ENCODE measurements around the gene MET. TPM values are rescaled to one million over a fixed set of nuclear protein-coding genes. Genes with fewer than 3 reads are reported as not detected.

MET gene
- total and polyA plus RNA-seq, 2 donors from 2014 or later: 13.4 to 225 TPM

DNA sequence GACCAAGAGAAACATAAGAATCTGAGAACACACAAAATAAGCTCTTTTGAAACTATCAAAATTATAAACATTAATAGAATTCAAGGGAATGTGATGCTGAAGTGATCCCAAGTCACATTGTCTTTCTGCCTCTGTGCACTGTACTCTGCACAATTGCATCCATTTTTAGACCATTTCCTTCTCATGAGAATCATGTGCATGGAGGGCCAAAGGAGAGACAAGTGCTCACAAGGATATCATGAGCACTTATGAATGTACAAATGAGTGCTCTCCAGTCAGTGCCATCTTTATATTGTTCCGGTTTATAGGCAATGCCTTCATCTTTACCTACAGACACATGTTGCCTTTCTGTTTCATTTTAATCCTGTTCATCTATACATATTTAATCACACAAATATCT is 36.9 kb downstream of the MET start:
- DNase-seq (no peak), FAIRE-seq (no peak)
- no peaks in the 10 kb centered on the region for H3K9me3 ChIP-seq (ENCODE audit: control insufficient read depth in 2 of 3, insufficient read depth in 1 of 3, low read length in 3 of 3)
- TF ChIP-seq, protein P1, sequence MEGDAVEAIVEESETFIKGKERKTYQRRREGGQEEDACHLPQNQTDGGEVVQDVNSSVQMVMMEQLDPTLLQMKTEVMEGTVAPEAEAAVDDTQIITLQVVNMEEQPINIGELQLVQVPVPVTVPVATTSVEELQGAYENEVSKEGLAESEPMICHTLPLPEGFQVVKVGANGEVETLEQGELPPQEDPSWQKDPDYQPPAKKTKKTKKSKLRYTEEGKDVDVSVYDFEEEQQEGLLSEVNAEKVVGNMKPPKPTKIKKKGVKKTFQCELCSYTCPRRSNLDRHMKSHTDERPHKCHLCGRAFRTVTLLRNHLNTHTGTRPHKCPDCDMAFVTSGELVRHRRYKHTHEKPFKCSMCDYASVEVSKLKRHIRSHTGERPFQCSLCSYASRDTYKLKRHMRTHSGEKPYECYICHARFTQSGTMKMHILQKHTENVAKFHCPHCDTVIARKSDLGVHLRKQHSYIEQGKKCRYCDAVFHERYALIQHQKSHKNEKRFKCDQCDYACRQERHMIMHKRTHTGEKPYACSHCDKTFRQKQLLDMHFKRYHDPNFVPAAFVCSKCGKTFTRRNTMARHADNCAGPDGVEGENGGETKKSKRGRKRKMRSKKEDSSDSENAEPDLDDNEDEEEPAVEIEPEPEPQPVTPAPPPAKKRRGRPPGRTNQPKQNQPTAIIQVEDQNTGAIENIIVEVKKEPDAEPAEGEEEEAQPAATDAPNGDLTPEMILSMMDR (IDR thresholded peaks at IDR 0.05; ENCODE audit: borderline replicate concordance, extremely low read depth, insufficient read depth): no peak
- H3K4me3 ChIP-seq (ENCODE audit: low read length in 3 of 3): no peak overlapping the region
- H3K27ac ChIP-seq (ENCODE audit: low read depth in 2 of 2, low read length in 2 of 2): no peak overlapping the region
- H3K9ac ChIP-seq (ENCODE audit: low read length in 3 of 3): no peak overlapping the region
- peaks cover 0 to 3% (median 0%) of the 10 kb centered on the region in 3 donors for H3K4me1 ChIP-seq (ENCODE audit: control insufficient read depth in 2 of 3, insufficient read depth in 2 of 3, low read depth in 1 of 3, low read length in 3 of 3)
- H3K36me3 ChIP-seq (ENCODE audit: control insufficient read depth in 2 of 3, insufficient read depth in 3 of 3, low read length in 3 of 3): no peaks in the 10 kb centered on the region
- intact Hi-C loops (cut with DNase I): no loop called here
- H3K27me3 ChIP-seq (ENCODE audit: control insufficient read depth, insufficient read depth, low read length): no peaks in the 10 kb centered on the region

DNA sequence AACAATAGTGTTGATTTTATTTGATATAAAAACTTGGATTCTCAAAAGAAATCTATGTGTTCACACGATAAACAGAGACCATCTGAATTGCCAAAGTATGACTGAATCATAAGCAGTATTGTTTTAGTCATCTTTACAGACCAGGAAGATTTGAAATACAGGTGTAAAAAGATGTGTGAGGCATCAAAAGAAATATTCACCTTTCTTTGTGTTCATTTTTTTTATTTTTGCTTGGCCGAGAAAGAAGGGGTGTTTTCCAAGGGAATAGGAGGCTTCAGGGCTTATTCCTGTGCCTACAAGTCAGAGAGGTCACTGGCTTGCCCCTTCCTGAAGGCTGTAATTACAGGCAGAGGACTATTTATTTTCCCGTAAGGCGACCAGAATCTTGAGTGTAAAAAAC is 37.3 kb downstream of the MET start:
- Histone ChIP-seq H3K4me1 (ENCODE audit: control insufficient read depth in 2 of 3, insufficient read depth in 2 of 3, low read depth in 1 of 3, low read length in 3 of 3) (peaks cover 0 to 3% (median 0%) of the 10 kb centered on the region in 3 donors), H3K4me3 (ENCODE audit: low read length in 3 of 3) (no peak overlapping the region), H3K27ac (ENCODE audit: low read depth in 2 of 2, low read length in 2 of 2) (no peak overlapping the region), H3K9me3 (ENCODE audit: control insufficient read depth in 2 of 3, insufficient read depth in 1 of 3, low read length in 3 of 3) (no peaks in the 10 kb centered on the region), H3K27me3 (ENCODE audit: control insufficient read depth, insufficient read depth, low read length) (no peaks in the 10 kb centered on the region), H3K9ac (ENCODE audit: low read length in 3 of 3) (no peak overlapping the region), H3K36me3 (ENCODE audit: control insufficient read depth in 2 of 3, insufficient read depth in 3 of 3, low read length in 3 of 3) (no peaks in the 10 kb centered on the region)
- intact Hi-C loops (cut with DNase I): no loop called here
- FAIRE-seq (no peak), DNase-seq (no peak)
- TF ChIP-seq, protein P1 (IDR thresholded peaks at IDR 0.05; ENCODE audit: borderline replicate concordance, extremely low read depth, insufficient read depth): no peak

DNA sequence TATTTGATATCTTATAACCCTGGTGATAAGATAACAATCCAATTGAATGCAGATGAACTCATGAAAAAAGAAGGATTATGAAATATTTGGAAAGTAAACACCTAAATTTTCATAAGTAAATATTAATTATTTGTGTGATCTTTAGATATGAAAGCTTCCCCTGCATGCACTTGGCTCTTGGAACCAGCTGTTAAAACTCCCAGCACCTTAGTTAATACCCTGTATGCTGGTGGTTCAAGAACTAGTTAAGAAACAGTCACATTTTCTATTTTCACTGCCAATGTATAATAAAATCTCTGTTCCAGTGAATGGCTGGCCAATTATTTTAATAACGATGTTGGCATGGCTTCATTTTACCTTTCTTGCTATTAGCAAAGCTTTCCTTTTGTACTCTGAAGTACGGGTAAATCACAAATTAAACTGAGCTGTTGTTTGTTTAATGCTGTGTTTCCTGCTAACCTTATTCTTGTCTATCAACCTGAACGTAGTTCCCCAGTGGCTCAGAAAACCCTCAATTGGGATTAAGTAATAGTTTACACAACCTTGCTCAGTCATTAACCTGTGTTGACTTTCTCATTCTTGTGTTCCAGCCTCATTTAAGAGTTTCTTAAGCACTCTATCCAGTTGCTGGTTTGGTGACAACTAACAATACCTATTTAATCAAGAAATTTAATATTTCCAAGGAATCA is 38.9 kb downstream of the MET start:
- H3K36me3 ChIP-seq (ENCODE audit: control insufficient read depth in 2 of 3, insufficient read depth in 3 of 3, low read length in 3 of 3): no peaks in the 10 kb centered on the region
- H3K27ac ChIP-seq (ENCODE audit: low read depth in 2 of 2, low read length in 2 of 2): peak overlapping the region in 1 of 2 donors; percentile 19
- no peaks in the 10 kb centered on the region for H3K27me3 ChIP-seq (ENCODE audit: control insufficient read depth, insufficient read depth, low read length)
- intact Hi-C loops (cut with DNase I): no loop called here
- H3K9me3 ChIP-seq (ENCODE audit: control insufficient read depth in 2 of 3, insufficient read depth in 1 of 3, low read length in 3 of 3): no peaks in the 10 kb centered on the region
- H3K4me1 ChIP-seq (ENCODE audit: control insufficient read depth in 2 of 3, insufficient read depth in 2 of 3, low read depth in 1 of 3, low read length in 3 of 3): peaks cover 0 to 3% (median 0%) of the 10 kb centered on the region in 3 donors
- H3K9ac ChIP-seq (ENCODE audit: low read length in 3 of 3): no peak overlapping the region
- FAIRE-seq: no peak
- peak overlapping the region in 1 of 3 donors; percentile 2 for H3K4me3 ChIP-seq (ENCODE audit: low read length in 3 of 3)
- DNase-seq: peak in 1 of 5 donors; percentile 39
- TF ChIP-seq, protein P1 (IDR thresholded peaks at IDR 0.05; ENCODE audit: borderline replicate concordance, extremely low read depth, insufficient read depth): no peak
